ENCODE data around the gene KIAA1191.

- TF ChIP-seq CTCF (IDR thresholded peaks at IDR 0.05) = no peak
- TF ChIP-seq POLR2A (IDR thresholded peaks at IDR 0.05) = no peak
Observed at GRCh38 chr5:176391479-176391878, 29.9 kb upstream of the KIAA1191 start.
